ENCODE measurements around the gene ATRX.
"Not testable (repeated sequence)": the region's sequence is repeated elsewhere in the genome, so short reads cannot be mapped to it uniquely, and the experiment has no call there.

The ATRX gene

DNA sequence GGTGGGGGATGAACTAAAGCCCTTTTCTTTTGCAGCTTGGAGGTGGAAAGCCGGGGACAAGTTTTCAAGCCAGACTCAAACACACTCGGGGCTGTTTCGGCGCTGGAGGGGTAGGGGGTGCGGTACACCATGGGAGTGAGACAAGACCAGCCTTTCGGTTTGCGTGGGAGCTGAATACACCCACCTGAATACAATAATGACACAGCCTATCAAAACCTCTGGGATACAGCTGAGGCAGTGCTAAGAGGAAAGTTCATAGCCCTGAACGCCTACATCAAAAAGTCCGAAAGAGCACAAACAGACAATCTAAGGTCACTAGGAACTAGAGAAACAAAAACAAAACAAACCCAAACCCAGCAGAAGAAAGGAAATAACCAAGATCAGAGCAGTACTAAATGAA lies 163.3 kb downstream of the ATRX start:
- DNase-seq (ENCODE audit: low read depth) = no peak

DNA sequence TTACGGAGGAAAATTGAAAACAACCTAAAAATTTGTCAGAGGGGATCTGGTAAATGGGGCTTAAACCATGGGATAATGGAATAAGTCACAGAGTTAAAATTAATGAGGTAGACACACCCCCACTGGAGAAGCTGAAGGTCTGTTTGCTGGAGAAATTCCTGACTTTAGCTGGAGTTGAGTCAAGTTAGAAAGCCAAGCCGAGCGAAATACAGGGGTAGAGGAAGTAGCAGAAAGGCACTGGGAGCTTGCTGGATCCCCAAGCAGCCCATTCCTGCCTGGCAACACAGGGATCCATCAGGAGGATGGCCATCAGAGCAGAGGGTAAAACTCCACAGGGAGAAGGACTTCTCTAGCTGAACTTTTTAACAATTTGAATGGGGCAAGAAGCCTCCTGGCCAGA lies 163.8 kb downstream of the ATRX start:
- DNase-seq (ENCODE audit: low read depth) = no peak

DNA sequence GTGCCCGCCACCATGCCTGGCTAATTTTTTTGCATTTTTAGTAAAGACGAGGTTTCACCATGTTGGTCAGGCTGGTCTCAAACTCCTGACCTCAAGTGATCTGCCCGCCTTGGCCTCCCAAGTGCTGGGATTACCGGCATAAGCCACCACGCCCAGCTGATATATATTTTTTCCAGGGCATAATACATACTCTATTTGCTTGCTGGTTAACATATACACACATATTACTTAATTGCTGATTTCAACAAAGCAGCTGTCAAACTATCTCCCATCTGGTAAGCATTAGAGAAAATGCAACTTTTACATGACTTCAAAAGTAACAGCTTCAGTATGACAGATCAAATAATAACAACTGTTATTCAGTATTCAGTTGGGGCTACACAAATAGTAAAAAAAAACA lies 164.6 kb downstream of the ATRX start:
- DNase-seq (ENCODE audit: low read depth) = not testable (repeated sequence)

DNA sequence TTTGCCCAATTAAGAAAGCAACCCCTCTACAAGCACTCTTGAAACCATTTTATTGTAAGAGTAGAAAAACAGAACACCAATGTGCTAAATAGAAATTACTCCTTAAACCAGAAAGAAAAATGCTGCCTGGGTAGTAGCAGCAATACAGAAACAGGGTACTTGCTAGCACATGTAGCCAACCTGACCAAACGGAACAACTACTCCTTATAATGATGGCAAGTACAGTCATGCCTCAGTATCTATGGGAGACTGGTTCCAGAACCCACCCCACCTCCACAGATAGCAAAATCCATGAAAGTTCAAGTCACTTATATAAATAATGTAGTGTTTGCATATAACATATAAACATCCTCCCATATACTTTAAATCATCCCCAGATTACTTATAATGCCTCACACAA lies 168.8 kb downstream of the ATRX start:
- no peak for DNase-seq (ENCODE audit: low read depth)

DNA sequence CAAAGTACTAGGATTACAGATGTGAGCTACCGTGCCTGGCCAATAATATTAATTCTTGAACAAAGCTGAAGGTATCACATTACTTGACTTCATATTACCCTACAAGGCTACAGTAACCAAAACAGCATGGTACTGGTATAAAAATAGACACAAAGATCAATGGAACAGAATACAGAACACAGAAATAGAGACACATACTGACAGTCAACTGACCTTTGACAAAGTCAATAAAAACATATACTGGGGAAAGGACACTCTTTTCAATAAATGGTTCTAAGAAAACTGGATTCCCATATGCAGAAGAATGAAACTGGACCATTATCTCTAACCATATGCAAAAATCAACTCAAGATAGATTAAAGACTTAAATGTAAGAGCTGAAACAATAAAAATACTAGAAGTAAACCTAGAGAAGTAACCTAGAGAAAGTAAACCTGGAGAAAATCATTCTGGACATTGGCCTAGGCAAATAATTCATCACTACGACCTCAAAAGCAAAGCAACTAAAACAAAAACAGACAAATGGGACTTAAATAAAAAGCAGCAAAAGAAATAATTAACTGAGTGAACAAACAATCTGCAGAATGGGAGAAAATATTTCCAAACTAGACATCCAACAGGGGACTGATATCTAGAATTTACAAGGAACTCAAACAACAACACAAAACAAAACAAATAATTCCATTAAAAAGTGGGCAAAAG lies 182.2 kb downstream of the ATRX start:
- DNase-seq (ENCODE audit: low read depth) = no peak

DNA sequence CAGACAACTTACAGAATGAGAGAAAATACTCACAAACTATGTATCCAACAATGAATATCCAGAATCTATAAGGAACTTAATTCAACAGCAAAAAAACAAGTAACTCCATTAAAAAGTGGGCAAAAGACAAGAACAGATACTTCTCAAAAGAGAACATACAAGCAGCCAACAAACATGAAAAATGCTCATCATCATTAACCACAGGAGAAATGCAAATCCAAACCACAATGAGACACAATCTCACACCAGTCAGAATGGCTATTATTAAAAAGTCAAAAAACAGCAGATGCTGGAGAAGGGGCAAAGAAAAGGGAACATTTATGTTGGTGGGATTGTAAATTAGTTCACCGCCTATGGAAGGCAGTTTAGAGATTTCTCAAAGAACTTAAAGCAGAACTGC lies 188.5 kb downstream of the ATRX start:
- DNase-seq (ENCODE audit: low read depth) = no peak

DNA sequence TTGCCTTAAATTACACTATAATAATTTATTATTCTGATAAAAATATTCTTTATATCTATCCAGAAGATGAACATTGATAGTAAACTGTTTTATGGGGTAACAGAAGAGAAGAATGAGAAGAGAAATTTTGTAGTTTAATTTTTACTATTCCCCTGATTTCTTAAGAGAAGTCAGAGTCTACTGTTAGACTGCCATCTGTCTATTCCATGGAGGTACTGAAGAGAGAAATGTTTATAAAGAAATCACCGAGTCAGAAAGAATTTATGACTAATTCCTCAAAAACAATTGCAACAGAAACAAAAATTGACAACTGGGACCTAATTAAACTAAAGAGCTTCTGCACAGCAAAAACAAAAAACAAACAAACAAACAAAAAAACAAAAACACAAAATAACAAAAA lies 188.9 kb downstream of the ATRX start:
- no peak for DNase-seq (ENCODE audit: low read depth)

DNA sequence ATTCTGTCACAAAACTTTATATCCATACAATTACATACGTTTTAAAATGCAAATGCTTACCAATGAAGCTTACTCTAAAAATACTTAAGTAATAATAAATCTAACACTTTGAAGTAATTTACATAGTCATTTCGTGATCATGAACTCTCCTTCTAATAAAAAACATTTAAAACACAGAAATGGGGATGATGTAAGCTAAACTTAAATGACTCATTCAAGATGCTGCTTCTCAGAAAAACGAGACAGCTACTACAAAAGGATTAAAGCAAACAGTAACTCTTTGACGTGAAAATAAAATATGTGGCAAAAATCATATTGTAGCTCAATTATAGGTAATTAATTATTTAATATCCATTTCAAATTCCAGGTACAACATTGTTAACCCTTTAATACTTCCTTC lies 190.2 kb downstream of the ATRX start:
- no peak for DNase-seq (ENCODE audit: low read depth)

DNA sequence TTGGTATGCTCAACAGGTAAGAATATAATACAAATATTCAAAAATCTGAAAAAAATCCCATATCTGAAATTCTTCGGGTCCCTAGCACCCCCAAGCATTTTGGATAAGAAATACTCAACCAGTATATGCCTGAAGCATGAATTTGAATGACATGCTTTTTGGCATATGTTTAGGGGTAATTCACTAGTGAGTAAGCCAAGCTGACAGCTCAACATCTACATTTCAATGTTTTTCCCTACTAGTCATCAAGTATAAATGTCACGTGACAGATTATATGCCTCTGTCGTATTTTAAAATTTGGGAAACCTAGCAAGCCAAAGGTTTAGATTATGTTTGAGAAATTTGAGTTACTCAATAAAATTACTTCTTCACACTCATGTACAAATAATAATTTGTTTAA lies 213.7 kb downstream of the ATRX start:
- DNase-seq (ENCODE audit: low read depth) = peak; percentile 17

DNA sequence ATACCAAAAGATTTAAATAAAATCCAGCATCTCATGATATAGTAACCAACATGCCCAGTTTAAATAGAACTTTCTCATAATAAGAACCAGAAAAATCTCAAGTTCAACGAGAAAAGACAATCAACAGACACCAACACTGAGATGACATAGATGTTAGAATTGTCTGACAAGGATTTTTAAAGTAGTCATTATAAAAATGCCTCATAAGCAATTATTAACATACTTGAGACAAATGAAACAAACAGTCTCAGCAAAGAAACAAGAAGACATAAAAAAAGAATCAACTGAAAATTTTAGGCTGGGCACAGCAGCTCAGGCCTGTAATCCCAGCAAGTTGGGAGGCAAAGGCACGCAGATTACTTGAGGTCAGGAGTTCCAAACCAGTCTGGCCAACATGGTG lies 220.7 kb downstream of the ATRX start:
- no peak for DNase-seq (ENCODE audit: low read depth)

DNA sequence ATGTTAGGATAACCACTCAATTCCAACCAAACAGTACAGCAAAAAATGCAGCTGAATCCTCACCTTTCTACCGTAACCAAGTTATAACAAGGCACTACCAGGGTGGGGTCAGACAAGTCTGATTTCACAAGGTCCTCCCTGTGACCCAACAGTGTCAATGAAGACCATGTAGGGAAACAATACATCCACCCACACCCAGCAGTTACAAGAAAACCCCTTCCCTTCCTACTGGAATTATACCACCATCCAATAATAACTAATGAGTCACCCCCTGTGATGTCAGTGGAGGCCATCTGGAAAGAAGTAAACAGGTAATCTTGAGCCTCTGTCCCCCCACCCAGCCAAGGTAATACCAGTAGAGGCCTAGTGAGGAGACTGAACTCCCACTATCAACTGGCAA lies 221.2 kb downstream of the ATRX start:
- DNase-seq (ENCODE audit: low read depth) = no peak

DNA sequence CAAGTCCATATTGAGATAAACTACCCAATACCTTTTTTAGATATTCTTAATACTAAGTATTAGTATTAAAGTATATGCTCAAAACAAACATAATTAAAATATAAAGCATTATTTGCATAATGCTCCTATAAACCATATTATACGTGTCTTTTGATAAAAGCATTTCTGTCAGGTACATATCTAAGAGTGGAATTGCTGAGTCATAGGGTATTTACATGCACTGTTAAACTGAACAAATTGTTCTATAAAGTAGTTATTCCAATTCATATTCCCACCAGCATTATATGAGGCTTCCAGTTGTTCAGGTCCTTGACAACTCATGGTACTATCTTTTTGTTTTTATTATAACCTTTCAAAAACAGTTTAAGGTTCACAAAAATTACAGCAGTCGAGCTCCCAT lies 224.6 kb downstream of the ATRX start:
- no peak for DNase-seq (ENCODE audit: low read depth)

DNA sequence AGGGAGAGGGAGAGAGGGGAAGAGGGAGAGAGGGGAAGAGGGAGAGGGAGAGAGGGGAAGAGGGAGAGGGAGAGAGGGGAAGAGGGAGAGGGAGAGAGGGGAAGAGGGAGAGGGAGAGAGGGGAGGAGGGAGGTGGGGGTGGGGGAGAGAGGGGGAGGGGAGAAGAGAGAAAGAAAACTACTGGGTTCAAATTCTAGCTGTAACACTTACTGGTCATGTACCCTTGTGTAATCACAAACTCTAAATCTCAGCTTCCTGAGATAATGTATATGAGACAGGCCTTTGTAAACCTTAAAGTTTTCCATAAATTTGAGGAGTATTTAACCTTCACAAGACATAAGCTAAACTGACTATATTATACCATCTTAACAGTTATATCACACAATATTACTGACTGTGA lies 229.7 kb downstream of the ATRX start:
- DNase-seq (ENCODE audit: low read depth) = no peak

DNA sequence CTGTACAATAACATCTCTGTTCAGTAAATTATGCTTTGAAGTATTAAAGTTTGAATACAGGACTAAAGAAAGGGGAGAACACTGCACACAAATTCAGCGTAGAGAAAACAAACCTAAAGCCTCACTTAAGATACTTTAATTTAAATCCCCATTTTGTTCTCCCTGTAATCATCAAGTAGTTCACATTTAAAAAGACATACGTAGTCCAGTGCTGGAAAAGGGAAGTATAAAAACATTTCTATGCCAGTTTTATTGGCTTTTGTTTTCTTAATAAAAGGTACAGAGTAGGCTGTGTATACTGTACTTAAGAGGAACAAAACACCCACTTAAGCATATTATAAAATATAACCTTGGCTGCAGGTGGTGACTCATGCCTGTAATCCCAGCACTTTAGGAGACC lies 237.3 kb downstream of the ATRX start:
- DNase-seq (ENCODE audit: low read depth) = no peak

DNA sequence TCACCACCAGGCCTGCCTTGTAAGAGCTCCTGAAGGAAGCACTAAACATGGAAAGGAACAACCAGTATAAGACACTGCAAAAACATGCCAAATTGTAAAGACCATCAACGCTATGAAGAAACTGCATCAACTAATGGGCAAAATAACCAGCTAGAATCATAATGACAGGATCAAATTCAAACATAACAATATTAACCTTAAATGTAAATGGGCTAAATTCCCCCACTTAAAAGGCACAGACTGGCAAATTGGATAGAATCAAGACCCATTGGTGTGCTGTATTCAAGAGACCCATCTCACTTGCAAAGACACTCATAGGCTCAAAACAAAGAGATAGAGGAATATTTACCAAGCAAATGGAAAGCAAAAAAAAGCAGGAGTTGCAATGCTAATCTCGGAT lies 246.2 kb downstream of the ATRX start:
- DNase-seq (ENCODE audit: low read depth) = not testable (repeated sequence)

DNA sequence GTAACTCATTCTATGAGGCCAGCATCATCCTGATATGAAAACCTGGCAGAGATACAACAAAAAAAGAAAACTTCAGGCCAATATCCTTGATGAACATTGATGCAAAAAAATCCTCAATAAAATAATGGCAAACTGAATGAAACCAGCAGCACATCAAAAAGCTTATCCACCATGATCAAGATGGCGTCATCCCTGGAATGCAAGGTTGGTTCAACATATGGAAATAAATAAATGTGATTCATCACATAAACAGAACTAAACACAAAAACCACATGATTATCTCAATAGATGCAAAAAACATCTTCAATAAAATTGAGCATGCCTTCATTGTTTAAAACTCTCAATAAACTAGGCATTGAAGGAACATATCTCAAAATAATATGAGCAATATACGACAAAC lies 254.8 kb downstream of the ATRX start:
- DNase-seq (ENCODE audit: low read depth) = not testable (repeated sequence)

DNA sequence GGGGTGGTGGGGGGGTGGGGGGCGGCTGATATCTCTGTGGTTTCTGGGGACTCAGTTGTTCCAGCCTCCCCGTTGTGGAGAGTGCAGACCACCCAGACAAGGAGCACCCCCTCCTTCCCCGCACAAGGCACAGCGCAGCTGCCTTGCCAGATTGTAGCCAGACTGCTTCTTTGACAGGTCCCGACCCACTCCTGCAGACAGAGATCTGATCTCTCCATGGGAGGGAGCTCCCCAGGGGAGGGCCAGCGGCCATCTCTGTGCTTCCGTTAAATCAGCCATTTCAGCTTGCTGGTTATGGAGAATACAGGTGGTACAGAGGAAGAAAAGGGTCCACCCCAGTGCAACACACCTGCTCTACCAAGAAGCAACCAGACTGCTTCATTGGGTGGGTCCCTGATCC lies 258.0 kb downstream of the ATRX start:
- DNase-seq (ENCODE audit: low read depth) = no peak

DNA sequence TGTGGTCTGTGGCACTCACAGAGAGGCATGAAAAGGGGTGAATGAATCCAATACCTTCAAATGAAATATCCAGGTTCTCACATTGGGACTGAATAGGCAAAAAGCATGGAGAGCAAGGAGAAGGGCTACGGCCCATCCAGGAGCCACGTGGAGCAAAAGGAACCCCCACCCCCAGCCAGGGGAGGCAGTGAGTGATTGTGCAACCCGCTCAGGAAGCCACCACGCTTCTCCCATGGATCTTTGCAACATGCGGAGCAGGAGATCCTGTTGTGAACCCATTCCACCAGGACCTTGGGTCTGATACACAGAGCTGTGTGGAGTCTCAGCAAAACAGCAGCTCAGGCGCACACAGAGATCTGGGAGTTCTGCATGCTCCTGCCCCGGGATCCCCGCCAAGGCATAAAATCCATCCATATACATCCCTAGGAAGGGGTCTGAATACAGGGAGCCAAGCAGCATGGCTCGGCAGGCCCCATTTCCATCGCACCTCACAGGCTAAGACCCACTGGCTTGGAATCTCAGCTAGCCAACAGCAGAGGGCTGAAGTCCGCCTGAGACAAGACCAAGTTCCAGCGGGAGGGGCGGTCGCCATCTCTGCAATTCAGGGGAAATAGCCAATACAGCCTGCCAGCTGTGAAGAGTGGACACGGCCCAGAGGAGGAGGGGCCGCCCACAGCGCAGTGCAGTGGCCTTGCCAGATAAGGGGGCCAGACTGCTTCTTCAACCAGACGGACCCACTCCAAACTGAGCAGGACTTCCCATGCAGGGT lies 258.6 kb downstream of the ATRX start:
- DNase-seq (ENCODE audit: low read depth) = no peak

DNA sequence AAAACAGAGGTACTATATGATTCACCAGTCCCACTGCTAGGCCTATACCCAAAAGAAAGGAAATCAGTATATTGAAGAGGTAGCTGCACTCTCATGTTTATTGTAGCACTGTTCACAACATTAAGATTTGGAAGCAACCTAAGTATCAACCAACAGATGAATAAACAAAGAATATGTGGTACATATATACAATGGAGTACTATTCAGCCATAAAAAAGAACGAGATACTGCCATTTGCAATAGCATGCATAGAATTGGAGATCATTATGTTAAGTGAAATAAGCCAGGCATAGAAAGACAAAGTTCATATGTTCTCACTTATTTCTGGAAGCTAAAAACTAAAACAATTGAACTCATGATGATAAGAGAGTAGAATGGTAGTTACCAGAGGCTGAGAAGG lies 266.3 kb downstream of the ATRX start:
- no peak for DNase-seq (ENCODE audit: low read depth)

DNA sequence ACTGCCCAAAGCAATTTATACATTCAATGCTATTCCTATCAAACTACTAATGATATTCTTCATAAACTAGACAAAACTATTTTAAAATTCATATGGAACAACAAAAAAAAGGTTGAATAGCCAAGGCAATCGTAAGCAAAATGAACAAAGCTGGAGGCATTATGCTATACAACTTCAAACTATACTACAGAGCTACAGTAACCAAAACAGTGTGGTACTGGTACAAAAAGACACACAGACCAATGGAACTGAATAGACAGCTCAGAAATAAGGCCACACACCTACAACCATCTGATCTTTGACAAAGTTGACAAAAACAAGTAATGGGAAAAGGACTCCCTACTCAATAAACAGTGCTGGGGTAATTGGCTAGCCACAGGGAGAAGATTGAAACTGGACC lies 271.8 kb downstream of the ATRX start:
- DNase-seq (ENCODE audit: low read depth) = no peak

DNA sequence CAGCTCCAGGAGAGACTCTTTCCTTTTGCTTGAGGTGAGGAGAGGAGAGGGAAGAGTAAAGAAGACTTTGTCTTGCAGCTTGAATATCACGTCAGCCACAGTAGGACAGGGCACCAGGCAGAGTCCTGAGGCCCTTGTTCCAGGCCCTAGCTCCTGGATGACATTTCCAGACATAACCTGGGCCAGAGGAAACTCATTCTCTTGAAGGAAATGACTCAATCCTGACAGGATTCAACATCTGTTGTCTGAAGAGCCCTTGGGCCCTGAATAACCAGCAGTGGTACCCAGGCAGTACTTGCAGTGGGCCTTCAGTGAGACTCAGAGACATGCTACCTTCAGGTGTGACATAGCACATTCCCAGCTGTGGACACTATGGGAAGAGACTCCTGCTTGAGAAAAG lies 276.0 kb downstream of the ATRX start:
- DNase-seq (ENCODE audit: low read depth) = no peak

DNA sequence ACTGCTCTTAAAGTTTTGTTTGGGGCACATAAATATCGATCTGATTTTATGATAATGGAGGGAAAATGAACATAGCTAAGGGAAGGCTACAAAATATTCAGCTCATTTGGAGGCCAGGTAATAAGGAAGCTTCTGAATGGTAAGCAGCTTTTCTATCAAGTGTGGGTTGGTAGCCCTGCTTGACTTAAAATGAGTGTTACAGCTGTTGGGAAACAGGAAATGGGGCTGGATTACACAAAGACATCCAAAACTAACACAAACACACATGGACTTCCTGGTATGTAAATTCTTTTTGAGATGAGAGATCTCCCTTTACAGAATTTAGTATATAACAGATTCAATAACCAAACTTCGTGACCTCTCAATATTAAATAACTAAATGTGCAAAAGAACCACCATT lies 280.8 kb downstream of the ATRX start:
- no peak for DNase-seq (ENCODE audit: low read depth)

DNA sequence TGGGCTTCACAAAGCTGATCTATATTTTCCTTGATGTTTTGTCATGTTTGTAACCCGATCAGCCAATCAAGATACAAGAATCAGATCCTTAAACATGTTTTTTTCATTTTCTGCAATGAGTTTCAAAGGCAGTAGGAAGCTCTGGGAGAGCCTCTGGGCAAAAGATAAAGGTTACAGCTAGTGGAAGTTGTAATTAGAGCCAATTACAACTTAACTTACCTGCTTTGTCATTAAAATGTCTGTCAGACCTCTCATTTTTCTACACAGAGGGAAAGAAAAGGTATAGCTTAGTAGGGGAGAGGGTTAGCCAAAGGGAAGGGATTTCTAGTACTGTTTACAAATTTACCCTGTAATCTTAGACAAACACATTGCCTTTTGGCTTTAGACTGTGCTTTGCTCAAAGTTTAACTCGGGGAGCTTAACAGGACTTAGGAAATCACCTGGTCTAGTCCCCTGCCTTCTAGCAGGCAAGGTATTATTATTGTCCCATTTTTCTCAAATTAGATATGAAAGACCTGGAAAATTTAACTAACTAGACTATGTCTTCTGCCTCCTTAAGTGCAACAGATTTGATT lies 283.0 kb downstream of the ATRX start:
- DNase-seq (ENCODE audit: low read depth) = no peak

DNA sequence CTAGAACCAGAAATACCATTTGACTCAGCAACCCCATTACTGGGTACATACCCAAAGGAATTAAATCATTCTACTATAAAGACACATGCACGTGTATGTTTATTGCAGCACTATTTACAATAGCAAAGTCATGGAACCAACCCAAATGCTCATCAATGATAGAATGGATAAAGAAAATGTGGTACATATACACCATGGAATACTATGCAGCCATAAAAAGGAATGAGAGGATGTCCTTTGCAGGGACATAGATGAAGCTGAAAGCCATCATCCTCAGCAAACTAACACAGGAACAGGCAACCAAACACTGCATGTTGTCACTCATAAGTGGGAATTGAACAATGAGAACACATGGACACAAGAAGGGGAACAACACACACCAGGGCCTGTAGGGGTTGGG lies 285.9 kb downstream of the ATRX start:
- not testable (repeated sequence) for DNase-seq (ENCODE audit: low read depth)
